A549 (cell line): ENCODE measurements around the gene MS4A18. TPM values are rescaled to one million over a fixed set of nuclear protein-coding genes. Genes with fewer than 3 reads are reported as not detected.

Experiments used
- ATAC-seq, 2 experiments: fragments of 200-7000 bp in 1 of 2; fragments of >200 bp in 1 of 2; cut with Nextera tagmentation in 1 of 2; cut with Tn5 transposase in 1 of 2; 3 replicates each; pipeline versions ENCODE4 v1.8.0 to v1.9.1; 2018 to 2020; ENCODE audit warnings: mild to moderate bottlenecking in 1 of 2, moderate library complexity in 1 of 2
- CTCF ChIA-PET: fragments of 300-600 bp; sonication (Branson Sonifier 250); formaldehyde crosslinking; extraction: SDS; loops from one replicate; lab custom pipeline; 2021; ENCODE audit warnings: antibody characterized with exemption, inconsistent platforms; lab: Yijun Ruan, JAX
- POLR2A ChIA-PET: fragments of 350-600 bp; formaldehyde crosslinking; extraction: SDS; loops from one replicate; lab custom pipeline; 2021; ENCODE audit warnings: antibody characterized with exemption, inconsistent platforms; lab: Yijun Ruan, JAX
- DNase-seq, 2 experiments: peaks; one replicate each; pipeline versions ENCODE4 v3.0.0 to v3.0.0-alpha.2; 2011 to 2016; ENCODE audit warnings: low read depth in 1 of 2, low spot score in 1 of 2
- FAIRE-seq: peaks from 2 replicates; lab custom pipeline; 2011; peaks lifted over from hg19 to GRCh38; lab: Jason Lieb, UNC
- H3K27ac ChIP-seq, 2 experiments: fragments of >200 bp; sonication (Bioruptor Twin); formaldehyde crosslinking; 3 replicates each; pipeline ENCODE4 v1.5.1; 2016 to 2017
- H3K4me1 ChIP-seq: fragments of >200 bp; sonication (Bioruptor Twin); formaldehyde crosslinking; 3 replicates; pipeline ENCODE4 v1.6.1; 2016
- H3K4me2 ChIP-seq: fragments of >200 bp; sonication (Bioruptor Twin); formaldehyde crosslinking; 3 replicates; pipeline ENCODE4 v1.6.1; 2016
- H3K4me3 ChIP-seq: fragments of >200 bp; sonication (Bioruptor Twin); formaldehyde crosslinking; 3 replicates; pipeline ENCODE4 v1.5.1; 2016
- H3K9me3 ChIP-seq: fragments of >200 bp; sonication (Bioruptor Twin); formaldehyde crosslinking; 3 replicates; pipeline ENCODE4 v1.6.1; 2016
- CEBPB ChIP-seq, 2 experiments: fragments of >200 bp in 1 of 2; sonication (Bioruptor Twin) in 1 of 2; formaldehyde crosslinking in 1 of 2; IDR thresholded peaks; 2 replicates each; pipeline ENCODE4 v1.6.1; 2012 to 2016
- CHD2 ChIP-seq: fragments of 150-350 bp; IDR thresholded peaks from 2 replicates; pipeline ENCODE4 v1.6.1; 2014; ENCODE audit warnings: low read length; ENCODE audit not compliant: partially characterized antibody
- EHF ChIP-seq: fragments of 250-450 bp; sonication (Bioruptor Pico); IDR thresholded peaks from 2 replicates; pipeline ENCODE4 v1.5.0; 2020; ENCODE audit warnings: mild to moderate bottlenecking
- EHMT2 ChIP-seq: fragments of 200-600 bp; sonication (generic); IDR thresholded peaks from 2 replicates; pipeline ENCODE4 v1.6.1; 2016; ENCODE audit warnings: antibody characterized with exemption, low read depth, mild to moderate bottlenecking, moderate library complexity
- ESRRA ChIP-seq: fragments of 150-350 bp; IDR thresholded peaks from 2 replicates; pipeline ENCODE4 v1.6.1; 2014; ENCODE audit warnings: mild to moderate bottlenecking, low read length, borderline replicate concordance
- FOSB ChIP-seq: fragments of 250-450 bp; sonication (Bioruptor Pico); IDR thresholded peaks from 2 replicates; pipeline ENCODE4 v1.5.0; 2020; ENCODE audit warnings: mild to moderate bottlenecking, moderate library complexity
- FOXS1 ChIP-seq: fragments of 250-450 bp; sonication (Bioruptor Pico); IDR thresholded peaks from 2 replicates; pipeline ENCODE4 v1.5.0; 2020; ENCODE audit warnings: mild to moderate bottlenecking, moderate library complexity
- HDAC2 ChIP-seq: fragments of 200-600 bp; sonication (generic); IDR thresholded peaks from 2 replicates; pipeline ENCODE4 v1.6.1; 2016
- HOXB5 ChIP-seq: fragments of 250-450 bp; sonication (Bioruptor Pico); IDR thresholded peaks from 2 replicates; pipeline ENCODE4 v1.5.0; 2020; ENCODE audit warnings: mild to moderate bottlenecking, moderate library complexity
- JUNB ChIP-seq: fragments of >200 bp; sonication (Bioruptor Twin); formaldehyde crosslinking; IDR thresholded peaks from 2 replicates; pipeline ENCODE4 v1.6.1; 2016
- KDM1A ChIP-seq: fragments of 200-600 bp; sonication (generic); IDR thresholded peaks from 2 replicates; pipeline ENCODE4 v1.6.1; 2016; ENCODE audit warnings: low read depth, mild to moderate bottlenecking
- MYC ChIP-seq: IDR thresholded peaks from 2 replicates; pipeline ENCODE4 v1.6.1; 2012; ENCODE audit warnings: mild to moderate bottlenecking, inconsistent platforms, low read length, improper control_type of control experiment, borderline replicate concordance
- NR3C1 ChIP-seq: fragments of >200 bp; sonication (Bioruptor Twin); formaldehyde crosslinking; IDR thresholded peaks from 3 replicates; pipeline ENCODE4 v1.6.1; 2017
- POLR2A ChIP-seq: IDR thresholded peaks from 2 replicates; pipeline ENCODE4 v1.6.1; 2012; ENCODE audit warnings: mild to moderate bottlenecking, low read length
- RARB ChIP-seq: fragments of 250-450 bp; sonication (Bioruptor Pico); IDR thresholded peaks from 2 replicates; pipeline ENCODE4 v1.8.0; 2021; ENCODE audit warnings: mild to moderate bottlenecking, moderate library complexity
- RCOR1 ChIP-seq: fragments of 150-350 bp; IDR thresholded peaks from 2 replicates; pipeline ENCODE4 v1.6.1; 2014; ENCODE audit warnings: antibody characterized with exemption, low read length, low read depth
- RFX5 ChIP-seq: fragments of 450-650 bp; IDR thresholded peaks from 2 replicates; pipeline ENCODE4 v1.7.1; 2014; ENCODE audit warnings: antibody characterized with exemption, mild to moderate bottlenecking, moderate library complexity
- RNF2 ChIP-seq: fragments of 200-600 bp; sonication (generic); IDR thresholded peaks from 2 replicates; pipeline ENCODE4 v1.6.1; 2016; ENCODE audit warnings: low read depth, mild to moderate bottlenecking, antibody characterized with exemption, moderate library complexity, borderline replicate concordance
- SREBF2 ChIP-seq: fragments of 450-650 bp; IDR thresholded peaks from 2 replicates; pipeline ENCODE4 v1.6.1; 2014; ENCODE audit warnings: mild to moderate bottlenecking, moderate library complexity
- TFCP2L1 ChIP-seq: fragments of 250-450 bp; sonication (Bioruptor Pico); IDR thresholded peaks from 2 replicates; pipeline ENCODE4 v1.5.0; 2021; ENCODE audit warnings: mild to moderate bottlenecking
- ZC3H11A ChIP-seq: fragments of 450-650 bp; IDR thresholded peaks from 2 replicates; pipeline ENCODE4 v1.6.1; 2014; ENCODE audit warnings: antibody characterized with exemption, mild to moderate bottlenecking
- ZFP36 ChIP-seq: fragments of 450-650 bp; IDR thresholded peaks from 2 replicates; pipeline ENCODE4 v1.6.1; 2014; ENCODE audit warnings: borderline replicate concordance; ENCODE audit not compliant: partially characterized antibody
- ZNF302 ChIP-seq: fragments of 250-450 bp; sonication (Bioruptor Pico); IDR thresholded peaks from 2 replicates; pipeline ENCODE4 v1.9.0; 2021; ENCODE audit warnings: inconsistent platforms, mild to moderate bottlenecking, moderate library complexity
- ZSCAN20 ChIP-seq: fragments of 250-450 bp; sonication (Bioruptor Pico); IDR thresholded peaks from 2 replicates; pipeline ENCODE4 v1.8.0; 2022; ENCODE audit warnings: mild to moderate bottlenecking, moderate library complexity
- WGBS: methylation state at CpG from one replicate; pipeline ENCODE4 v1.1.6; 2017; ENCODE audit errors: missing lambda C conversion rate; 5-methylcytosine and 5-hydroxymethylcytosine counted together
- polyA plus RNA-seq, 4 experiments: library from polyadenylated mRNA; depleted of rRNA in 3 of 4; stranded (reverse); fragments of >200 nt; fragmentation: RNase III in 1 of 4; extraction: RNeasy Plus Mini Kit Qiagen cat#74134 plus additional on column Dnase treatment in 1 of 4; gene quantifications; 2 replicates in 3 of 4; 3 replicates in 1 of 4; pipeline ENCODE4 v1.2.3, GENCODE V29; 2011 to 2017
- TF ChIP-seq, protein P1 (sequence below): fragments of >200 bp; sonication (Bioruptor Twin); formaldehyde crosslinking; IDR thresholded peaks from 3 replicates; pipeline ENCODE4 v1.6.1; 2016
- TF ChIP-seq, protein P2 (sequence below): IDR thresholded peaks from 2 replicates; pipeline ENCODE4 v1.6.1; 2012
- TF ChIP-seq, protein P3 (sequence below): IDR thresholded peaks from 2 replicates; pipeline ENCODE4 v1.6.1; 2012
- TF ChIP-seq, protein P4 (sequence below): fragments of 250-450 bp; sonication (Bioruptor Pico); IDR thresholded peaks from 2 replicates; pipeline ENCODE4 v1.5.0; 2020; ENCODE audit warnings: low read depth, mild to moderate bottlenecking, moderate library complexity

Gene MS4A18
- polyA plus RNA-seq, 2 of the 4 experiments (the other 2 are of a cell fraction) = not detected

DNA sequence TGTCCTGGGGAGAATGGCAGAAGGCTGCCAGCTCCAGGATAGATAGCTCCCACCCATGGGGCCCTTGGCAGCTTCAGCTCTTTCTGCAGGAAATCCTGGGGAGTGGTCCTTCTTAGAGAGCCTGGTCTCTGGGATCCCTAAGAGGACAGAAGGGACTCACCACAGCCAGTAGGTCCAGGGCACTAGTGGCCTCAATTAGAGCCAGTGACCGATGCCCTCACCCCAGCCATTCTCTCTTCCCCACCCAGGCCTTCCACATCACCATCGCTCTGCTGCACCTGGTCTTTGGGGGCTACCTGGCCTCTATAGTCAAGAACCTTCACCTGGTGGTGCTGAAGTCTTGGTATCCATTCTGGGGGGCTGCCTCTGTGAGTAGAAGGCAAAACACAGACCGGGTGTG, 66.2 kb downstream of the MS4A18 start:
- POLR2A ChIA-PET = no interaction called here
- no peak for FAIRE-seq
- CTCF ChIA-PET = interaction anchor here (1.8 to 4.9 kb wide), 3 partner anchors 15 to 397 kb away, joined by 4 to 27 read pairs (median 6); no protein-coding TSS in a partner anchor

DNA sequence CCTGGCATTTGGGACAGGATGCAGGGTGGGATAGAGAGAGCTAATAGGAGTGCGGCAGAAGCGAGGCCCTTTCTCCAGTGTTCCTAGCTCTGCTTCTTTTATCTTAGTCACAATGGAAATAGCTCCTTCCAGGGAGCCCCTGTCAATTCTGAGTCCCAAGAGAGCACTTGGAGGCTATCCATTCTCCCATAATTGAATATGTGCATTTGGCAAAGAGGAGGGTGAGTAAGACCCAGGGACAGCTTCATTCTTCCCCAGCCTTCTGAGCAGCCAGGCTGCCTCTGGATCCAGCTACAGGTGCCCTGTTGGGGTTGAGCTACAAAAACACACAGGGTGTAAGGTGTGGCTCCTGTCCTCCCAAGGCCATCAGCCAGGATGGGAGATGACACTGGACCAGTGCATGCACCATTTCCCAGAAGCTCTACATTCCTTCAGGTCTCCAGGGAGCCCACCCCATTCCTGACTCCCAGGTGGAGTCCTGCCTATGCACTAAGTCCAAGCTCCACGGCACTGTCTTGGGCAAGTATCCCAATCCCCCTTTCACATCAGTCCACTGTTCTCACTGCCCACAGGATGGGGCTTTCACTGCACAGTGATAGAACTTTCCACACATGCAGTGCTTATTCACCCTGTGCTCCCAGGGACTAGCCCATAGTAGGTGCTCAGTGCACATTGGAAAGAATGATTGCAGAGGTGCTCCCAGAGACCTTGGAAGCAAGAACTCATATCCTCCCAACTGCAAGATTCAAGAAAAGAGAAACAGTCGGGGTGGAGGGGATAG, 66.8 kb downstream of the MS4A18 start:
- ChIA-PET CTCF (interaction anchor here (0.8 to 4.9 kb wide), 6 partner anchors 9 to 396 kb away, joined by 3 to 27 read pairs (median 4); no protein-coding TSS in a partner anchor), POLR2A (no interaction called here)
- DNase-seq (no peak), FAIRE-seq (no peak), ATAC-seq (no peak)
- TF ChIP-seq MYC (no peak), ZFP36 (peak; percentile 49)
- Histone ChIP-seq H3K4me1 (no peaks in the 10 kb centered on the region), H3K9me3 (peaks cover 5% of the 10 kb centered on the region; the same call in 2 of the 3 replicates), H3K4me3 (no peak overlapping the region), H3K4me2 (no peak overlapping the region), H3K27ac (no peak overlapping the region)
- WGBS = 21% methylated on average over 4 of the region's 4 CpGs

More for the DNA sequence above, 66.2 kb downstream of the MS4A18 start:
- Histone ChIP-seq H3K4me3 (no peak overlapping the region), H3K4me2 (no peak overlapping the region), H3K4me1 (no peaks in the 10 kb centered on the region), H3K27ac (no peak overlapping the region), H3K9me3 (peaks cover 5% of the 10 kb centered on the region; the same call in 2 of the 3 replicates)
- TF ChIP-seq SREBF2 (no peak), CHD2 (no peak), ZNF302 (CRISPR knock-in tag) (no peak), ZC3H11A (no peak), POLR2A (no peak), FOSB (CRISPR knock-in tag) (no peak), EHF (no peak), RARB (CRISPR knock-in tag) (no peak), TFCP2L1 (no peak), RCOR1 (no peak)
- TF ChIP-seq, protein P1, sequence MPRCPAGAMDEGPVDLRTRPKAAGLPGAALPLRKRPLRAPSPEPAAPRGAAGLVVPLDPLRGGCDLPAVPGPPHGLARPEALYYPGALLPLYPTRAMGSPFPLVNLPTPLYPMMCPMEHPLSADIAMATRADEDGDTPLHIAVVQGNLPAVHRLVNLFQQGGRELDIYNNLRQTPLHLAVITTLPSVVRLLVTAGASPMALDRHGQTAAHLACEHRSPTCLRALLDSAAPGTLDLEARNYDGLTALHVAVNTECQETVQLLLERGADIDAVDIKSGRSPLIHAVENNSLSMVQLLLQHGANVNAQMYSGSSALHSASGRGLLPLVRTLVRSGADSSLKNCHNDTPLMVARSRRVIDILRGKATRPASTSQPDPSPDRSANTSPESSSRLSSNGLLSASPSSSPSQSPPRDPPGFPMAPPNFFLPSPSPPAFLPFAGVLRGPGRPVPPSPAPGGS = no peak
- 27% methylated on average over 3 of the region's 3 CpGs for WGBS
- DNase-seq = no peak
- no peak for ATAC-seq

DNA sequence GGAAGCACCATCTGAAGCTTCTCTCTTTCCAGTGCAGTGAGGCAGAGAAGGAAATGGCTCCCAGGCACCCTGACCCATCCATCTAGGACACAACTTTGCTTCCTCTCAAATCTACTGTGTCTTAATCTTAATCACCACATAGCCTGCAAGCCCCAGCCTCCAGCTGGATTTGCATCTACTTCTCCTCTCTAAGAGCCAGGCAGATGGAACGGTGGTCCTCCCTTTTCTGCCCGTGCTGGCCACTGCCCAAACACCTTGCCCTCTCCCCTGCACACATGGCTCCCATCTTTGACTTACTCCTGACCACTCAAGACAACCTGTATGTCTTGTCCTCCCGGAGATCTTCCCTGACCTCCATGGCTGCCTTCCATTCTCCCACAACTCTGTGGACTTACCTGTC, 68.0 kb downstream of the MS4A18 start:
- ChIA-PET POLR2A (no interaction called here), CTCF (interaction anchor here (1.4 to 4.9 kb wide), 3 partner anchors 8 to 29 kb away, joined by 3 to 27 read pairs (median 3); no protein-coding TSS in a partner anchor)
- Histone ChIP-seq H3K4me2 (no peak overlapping the region), H3K4me1 (no peaks in the 10 kb centered on the region), H3K27ac (no peak overlapping the region), H3K4me3 (no peak overlapping the region), H3K9me3 (peaks cover 5% of the 10 kb centered on the region; the same call in 2 of the 3 replicates)
- TF ChIP-seq KDM1A (no peak), ZNF302 (CRISPR knock-in tag) (no peak), RFX5 (no peak), HDAC2 (no peak), HOXB5 (no peak), CEBPB (IDR thresholded peaks at IDR 0.05) (no peak), ZSCAN20 (CRISPR knock-in tag) (no peak), EHMT2 (no peak), NR3C1 (no peak), JUNB (no peak), RNF2 (no peak), ESRRA (no peak), FOXS1 (no peak)
- TF ChIP-seq, protein P1 = no peak
- TF ChIP-seq, protein P2, sequence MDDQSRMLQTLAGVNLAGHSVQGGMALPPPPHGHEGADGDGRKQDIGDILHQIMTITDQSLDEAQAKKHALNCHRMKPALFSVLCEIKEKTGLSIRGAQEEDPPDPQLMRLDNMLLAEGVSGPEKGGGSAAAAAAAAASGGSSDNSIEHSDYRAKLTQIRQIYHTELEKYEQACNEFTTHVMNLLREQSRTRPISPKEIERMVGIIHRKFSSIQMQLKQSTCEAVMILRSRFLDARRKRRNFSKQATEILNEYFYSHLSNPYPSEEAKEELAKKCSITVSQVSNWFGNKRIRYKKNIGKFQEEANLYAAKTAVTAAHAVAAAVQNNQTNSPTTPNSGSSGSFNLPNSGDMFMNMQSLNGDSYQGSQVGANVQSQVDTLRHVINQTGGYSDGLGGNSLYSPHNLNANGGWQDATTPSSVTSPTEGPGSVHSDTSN = no peak
- TF ChIP-seq, protein P3, sequence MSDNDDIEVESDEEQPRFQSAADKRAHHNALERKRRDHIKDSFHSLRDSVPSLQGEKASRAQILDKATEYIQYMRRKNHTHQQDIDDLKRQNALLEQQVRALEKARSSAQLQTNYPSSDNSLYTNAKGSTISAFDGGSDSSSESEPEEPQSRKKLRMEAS = no peak
- TF ChIP-seq, protein P4, sequence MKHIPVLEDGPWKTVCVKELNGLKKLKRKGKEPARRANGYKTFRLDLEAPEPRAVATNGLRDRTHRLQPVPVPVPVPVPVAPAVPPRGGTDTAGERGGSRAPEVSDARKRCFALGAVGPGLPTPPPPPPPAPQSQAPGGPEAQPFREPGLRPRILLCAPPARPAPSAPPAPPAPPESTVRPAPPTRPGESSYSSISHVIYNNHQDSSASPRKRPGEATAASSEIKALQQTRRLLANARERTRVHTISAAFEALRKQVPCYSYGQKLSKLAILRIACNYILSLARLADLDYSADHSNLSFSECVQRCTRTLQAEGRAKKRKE (CRISPR knock-in tag) = no peak
- WGBS = 0% methylated on average over 3 of the region's 3 CpGs
- ATAC-seq (no peak), DNase-seq (no peak), FAIRE-seq (no peak)
